Forelimb muscle (tissue), 1 donor: ENCODE measurements around the gene HYDIN. TPM values are rescaled to one million over a fixed set of nuclear protein-coding genes. Genes with fewer than 3 reads are reported as not detected.
A peak's percentile ranks its signal among the peaks of the same experiment; 100 is the strongest.

Source experiments
- DNase-seq: peaks from one replicate; pipeline ENCODE4 v3.0.0-alpha.2; 2013; ENCODE audit warnings: low read depth
- polyA plus RNA-seq: library from polyadenylated mRNA; unstranded; fragments of 120-200 nt; gene quantifications from one replicate; pipeline ENCODE4 v1.2.1, GENCODE V29; 2013; ENCODE audit not compliant: insufficient read length

HYDIN gene
- 2.8 TPM for polyA plus RNA-seq

DNA sequence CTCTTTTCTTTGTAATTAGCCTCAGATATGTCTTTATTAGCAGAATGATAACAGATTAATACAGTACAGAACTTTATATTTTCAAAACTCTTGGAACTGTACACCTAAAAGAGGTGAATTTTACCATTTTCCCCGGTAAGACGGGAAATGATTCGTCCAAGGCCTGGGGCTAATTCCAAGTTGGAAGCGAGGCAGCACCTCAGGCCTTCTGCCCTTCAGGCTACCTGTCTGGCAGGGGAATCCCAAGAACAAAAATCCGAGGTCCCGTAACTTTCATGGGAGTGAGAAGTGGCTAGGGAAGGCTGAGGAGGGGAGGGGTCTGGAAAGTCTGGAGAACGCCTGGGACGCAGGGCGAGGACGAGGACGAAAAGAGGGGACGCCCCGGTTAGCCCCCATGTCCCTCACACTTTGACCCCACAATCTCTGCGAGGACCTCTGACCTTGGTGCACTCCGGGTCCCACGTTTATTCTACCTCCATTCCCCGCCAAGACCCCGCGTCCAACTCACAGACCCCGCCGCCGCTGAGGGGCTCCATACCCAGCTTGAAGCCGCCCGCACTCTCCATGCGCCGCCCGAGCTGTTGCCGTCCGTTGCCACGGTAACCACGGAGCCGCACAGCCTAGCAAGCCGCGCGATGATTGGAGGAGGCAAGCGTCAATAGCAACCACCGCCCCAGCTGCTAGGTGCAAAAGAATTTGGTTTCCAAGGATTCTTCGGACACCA lies at the start of gene HYDIN:
HYDIN (minus strand) TSS at position 601 of the 724 bp plus-strand sequence. CDS start 43,827 bp downstream, outside the sequence.
- no peak for DNase-seq

DNA sequence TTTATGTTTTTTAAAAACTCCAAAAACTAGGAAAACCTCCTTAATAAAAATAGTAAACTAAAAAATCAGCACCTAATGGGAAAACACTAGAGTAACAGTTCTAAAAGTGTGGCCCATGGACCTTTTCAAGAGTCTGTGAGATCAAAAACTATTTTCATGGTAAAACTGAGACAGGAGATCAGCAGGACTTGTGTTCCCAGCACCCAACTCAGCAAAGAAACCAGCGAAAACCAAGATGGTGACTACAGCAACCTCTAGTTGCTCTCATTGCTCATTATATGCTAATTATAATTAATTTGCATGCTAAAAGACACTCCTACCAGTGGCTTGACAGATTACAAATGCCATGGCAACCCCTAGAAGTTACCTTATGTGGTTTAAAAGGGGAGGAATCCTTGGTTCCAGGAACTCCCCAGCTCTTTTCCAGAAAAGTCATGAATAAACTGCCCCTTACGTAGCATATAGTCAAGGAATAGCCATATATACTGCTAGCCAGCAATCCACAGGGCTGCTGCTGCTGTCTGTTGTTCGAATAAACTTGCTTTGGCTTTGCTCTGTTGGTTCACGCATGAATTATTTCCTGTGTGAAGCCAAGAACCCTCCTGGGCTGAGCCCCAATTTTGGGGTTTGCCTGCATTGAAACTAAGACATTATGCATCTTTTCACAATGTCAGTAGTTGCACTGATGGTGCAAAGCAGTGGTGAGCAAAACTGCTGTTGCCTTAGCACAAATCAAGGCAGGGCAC lies 46.2 kb upstream of the HYDIN start:
- DNase-seq: no peak

DNA sequence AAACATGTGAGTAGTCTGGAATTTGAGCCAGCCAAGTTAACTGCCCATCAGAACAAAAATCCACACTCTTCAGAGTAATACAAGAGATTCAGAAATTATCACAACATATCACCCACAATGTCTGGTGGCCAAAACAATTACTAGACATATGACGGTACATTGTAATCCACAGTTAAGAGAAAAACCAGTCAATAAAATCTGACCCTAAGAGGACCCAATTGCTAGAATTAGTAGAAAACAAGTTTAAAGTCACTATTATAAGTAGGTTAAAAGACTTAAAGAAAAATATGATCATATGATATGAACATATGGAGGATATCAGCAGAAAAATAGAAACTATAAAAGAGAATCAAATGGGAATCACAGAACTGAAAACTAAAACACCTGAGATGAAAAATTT lies 42.9 kb upstream of the HYDIN start:
- no peak for DNase-seq

DNA sequence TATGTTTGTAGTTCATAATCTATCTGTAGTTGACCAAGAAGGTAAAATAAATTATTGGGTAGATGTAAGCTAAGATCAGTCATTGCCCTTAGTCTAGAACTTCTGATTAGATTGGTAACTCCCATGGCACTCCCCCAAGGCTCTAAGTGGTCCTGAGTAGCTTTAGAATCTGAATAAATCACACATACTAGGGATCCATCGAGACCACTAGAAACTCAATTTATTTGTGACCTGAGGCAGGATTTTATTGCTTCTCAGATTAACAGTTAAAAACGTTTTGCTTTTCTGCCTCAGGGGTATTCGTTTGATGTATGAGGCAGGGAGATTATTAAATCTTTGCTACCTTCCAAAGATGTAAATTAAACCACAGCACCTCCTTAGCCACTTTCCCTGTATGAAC lies 33.8 kb upstream of the HYDIN start:
- no peak for DNase-seq

DNA sequence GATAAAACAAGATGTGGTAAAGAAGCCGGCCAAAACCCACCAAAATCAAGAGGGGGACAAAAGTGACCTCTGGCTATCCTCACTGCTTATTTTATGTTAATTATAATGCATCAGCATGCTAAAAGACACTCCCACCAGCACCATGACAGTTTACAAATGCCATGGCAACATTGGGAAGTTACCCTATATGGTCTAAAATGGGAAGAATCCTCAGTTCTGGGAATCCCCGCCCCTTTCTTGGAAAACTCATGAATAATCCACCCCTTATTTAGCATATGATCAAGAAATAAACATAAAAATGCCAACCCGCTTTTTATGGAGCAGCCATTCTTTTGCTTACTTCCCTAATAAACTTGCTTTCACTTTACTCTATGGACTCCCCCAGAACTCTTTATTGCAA lies 33.1 kb upstream of the HYDIN start:
- no peak for DNase-seq

DNA sequence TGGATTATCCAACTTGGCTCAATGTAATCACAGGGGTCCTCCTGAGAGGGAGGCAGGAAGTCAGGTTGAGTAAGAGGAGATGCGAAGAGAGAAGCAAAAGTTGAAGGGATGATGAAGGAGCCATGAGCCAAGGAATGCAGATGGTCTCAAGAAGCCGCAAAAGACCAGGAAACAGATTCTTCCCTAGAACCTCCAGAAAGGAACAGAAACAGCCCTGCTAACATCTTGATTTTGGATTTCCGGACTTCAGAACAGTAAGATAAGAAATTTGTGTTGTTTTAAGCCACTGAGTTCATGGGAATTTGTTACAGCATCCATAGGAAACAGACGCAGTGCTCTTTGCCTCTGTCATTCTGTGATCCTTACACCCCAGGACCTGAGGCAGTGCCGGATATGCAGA lies 31.9 kb upstream of the HYDIN start:
- no peak for DNase-seq

DNA sequence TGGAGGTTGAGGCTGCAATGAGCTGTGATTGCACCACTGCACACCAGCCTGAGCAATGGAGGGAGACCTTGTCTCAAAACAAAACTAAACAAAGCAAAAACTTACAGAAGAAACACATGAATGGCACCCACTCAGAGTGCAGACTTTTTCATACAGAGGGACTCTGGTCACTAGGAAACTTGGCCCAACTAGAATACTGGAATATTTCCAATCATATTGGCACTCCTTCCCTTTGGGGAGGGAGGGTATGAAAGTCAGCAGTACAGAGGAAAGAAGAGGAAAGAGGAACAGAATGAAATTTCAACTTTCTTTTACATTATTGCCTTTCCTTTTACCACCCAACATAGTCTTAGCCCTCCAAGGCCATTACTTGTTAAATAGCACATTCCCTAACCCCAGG lies 30.5 kb upstream of the HYDIN start:
- no peak for DNase-seq

DNA sequence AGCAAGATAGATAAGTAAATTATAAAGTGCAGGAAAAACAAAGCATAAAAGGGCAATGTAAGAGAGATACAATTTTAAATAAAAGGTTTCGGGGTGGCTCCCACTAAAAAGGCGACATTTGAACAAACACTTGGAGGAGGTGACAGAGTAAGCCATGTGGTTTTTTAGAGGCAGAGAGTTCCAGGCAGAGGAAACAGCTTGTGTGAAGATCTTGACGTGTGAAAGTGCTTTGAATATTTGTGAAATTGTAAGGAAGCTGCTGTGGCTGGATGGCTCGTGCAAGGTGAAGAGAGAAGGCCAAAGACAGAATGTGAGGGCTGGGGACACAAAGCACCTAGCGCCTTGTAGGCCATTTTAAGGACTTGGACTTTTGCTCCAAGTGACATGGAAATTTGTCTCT lies 28.6 kb upstream of the HYDIN start:
- DNase-seq: no peak

DNA sequence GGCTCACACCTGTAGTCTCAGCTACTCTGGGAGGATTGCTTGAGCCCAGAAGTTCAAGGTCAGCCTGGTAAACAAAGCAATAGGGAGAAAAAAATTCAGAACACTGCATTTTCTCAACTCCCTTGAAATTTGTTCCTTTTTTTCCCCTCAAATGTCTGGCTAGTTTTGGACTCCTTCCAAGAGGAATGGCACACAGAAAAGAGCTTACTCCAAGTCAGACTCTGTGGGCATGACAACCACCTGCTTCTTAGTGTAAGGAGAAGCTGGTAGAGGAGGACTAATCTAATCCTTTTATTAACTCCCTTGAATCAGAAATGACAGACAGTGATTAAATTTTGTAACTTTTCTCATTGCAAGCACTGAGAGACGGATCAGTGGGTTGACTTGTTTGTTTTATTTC lies 27.9 kb upstream of the HYDIN start:
- peak; percentile 9 for DNase-seq

DNA sequence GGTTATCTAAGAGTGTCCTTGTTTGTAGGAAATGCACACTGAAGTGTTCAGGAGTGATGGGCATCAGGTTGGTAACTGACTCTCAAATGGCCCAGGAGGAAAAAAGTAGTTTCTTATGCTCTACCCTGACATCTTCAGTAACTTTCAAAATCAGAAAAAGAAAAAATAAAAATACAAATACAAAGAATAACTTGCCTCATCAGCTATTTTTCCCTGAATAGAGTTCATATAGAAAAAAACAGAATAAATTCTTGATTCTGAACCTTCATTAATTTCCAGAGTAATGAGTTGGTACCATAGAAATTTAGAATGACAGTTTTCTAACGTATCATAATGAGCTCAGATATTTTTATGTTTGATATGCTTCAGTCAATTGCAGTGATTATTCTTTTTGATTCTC lies 27.2 kb upstream of the HYDIN start:
- no peak for DNase-seq

DNA sequence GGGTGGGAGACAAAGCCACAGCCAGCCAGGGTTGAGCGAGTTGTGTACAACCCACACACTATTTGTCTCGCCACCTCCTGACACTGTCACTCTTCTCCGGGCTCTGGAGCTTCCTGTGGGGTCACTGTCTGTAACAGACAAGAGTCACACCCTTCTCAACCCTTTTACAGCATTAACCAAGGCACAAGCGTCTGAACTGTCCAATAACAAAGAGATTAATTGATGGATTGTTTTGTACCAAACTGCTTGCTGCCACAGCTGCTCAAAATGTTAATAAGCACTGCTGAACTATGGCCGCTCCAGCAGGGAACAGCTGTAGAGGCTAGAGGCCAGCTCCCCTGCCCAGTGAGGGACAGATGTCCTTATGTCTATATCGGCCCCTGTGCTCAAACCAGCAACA lies 25.2 kb upstream of the HYDIN start:
- peak; percentile 17 for DNase-seq

DNA sequence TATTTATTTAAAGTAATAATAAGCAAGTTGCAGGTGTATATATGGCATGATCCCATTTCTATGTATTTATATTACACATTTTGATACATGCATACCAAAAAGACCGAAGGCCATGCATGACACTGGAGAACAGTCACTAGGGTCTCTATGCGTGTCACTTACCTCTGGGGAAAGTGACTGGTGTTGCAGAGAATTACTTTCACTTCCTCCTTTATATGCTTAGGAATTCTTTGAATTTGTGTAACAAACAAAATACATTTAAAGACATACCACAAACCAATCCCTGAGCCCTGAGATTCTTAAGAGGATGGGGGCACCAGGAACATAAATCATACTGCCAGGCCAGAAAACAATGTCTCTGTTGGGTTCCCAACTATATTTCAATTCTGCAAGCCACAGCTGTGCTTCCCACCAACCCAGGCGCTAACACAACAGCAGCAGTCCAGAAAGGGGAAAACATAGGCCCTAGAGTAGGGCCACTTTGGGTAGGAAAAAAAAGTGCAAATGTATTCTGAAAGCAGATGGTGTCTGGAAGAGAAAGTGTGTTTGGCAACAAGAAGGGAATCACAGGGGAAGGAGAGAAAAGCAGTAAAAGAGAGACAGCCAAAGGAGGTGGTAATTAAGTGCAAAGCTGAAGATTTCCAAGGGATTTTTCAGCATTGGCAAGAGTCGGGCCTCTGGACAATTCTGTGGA lies 24.5 kb upstream of the HYDIN start:
- DNase-seq: peak; percentile 71

DNA sequence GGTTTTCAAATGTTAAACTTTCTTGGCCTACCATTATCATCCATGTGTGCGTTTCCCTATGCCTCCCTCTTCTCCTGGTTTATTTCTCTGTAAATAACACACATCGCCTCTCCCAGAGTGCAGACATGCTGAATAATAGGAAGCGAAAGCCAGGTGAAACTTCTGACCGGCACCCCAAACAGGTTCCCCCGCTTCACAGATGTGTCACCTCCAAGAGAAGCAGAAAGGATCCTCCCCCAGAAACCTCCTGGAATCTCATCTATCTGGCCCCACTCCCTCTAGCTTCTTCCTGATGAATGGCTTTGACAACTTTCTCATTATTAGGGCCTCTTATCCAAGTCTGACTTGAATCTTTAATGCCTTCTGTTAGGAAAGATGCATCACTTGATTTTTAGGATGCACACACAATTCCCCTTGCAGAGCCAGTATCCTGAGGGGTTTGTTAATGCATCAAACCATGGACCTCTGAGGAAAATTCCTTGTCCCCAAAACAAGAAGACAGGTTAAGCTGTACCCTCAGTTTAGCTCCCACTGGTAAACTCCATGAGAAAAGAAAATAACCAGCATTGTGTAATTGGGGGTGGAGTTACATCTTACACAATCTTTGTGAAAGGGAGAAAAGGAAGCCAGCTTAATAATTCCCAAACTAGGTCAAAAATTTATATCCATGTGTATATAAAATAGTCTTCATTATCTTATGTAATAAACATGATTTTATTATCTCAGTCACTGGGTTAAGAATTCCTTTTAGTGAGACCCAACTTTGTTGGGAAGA lies 20.1 kb upstream of the HYDIN start:
- no peak for DNase-seq

DNA sequence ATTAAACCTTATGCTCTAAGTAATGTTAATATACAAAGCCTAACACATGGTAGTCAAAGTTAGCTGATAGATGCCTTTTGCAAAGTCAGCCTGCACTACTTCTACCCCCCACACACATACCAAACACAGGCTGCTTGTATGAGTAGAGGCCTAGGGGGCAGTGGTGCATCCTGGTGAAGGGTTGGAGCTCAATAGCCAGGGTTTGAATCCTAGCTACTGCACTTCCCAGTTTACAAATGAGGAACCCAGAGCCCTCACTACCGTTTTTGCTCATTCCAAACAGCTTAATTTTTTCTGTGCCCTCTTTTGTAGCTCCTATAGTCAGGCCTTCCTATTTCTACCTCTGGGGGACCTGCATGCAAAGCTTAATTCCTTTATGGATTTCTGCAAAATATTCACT lies 18.9 kb upstream of the HYDIN start:
- DNase-seq: no peak

DNA sequence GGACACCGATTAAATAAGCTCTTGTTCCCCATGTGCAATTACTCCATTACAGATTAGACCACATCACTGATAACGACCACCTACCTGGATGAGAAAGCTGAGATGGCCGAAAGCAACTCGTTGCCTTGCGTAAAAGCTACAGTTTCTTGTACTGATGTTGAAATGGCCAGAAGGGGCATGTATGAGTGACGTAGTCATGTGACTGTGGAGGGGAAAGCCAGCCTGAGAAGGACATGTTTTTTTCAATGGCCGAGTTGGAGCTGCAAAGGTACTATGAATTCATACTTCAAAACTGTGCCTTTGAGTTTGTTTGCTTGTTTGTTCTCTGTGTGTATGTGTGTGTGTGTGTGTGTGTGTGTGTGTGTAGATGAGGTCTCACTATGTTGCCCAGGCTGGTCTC lies 17.0 kb upstream of the HYDIN start:
- DNase-seq: no peak

DNA sequence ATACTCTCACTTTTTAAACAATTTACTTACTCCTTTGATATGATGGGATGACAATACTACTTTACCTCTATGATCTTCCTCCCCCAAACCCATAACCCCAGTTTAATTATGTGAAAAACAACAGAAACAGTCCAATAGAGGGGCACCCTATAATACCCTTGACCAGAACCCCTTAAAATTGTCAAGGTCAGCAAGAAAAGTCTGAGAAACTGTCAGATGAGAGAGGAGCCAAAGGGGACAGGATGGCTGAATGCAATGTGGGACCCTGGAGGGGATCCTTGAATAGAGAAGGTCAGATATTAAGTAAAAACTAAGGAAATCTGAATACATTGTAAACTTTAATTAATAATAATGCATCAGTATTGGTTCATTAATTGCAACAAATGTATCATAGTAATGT lies 15.8 kb upstream of the HYDIN start:
- DNase-seq: no peak

DNA sequence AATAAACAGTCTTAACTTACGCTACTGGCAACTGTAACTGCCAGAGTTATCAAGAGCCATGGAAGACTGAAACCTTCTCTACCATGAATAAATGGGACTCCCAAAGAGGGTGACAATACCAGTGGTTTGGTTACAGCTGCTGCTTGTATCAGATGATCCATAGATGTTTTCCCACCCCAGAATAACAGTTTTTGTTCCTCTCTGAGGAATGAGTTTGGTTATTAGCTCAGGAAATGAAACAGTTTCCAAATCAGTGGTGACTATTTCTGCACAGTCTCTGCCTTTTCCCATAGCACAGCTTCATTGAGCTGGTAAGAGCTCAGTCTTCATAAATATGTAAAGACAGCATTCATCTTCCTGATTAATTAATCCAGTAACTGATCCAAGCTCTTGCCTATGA lies 14.0 kb upstream of the HYDIN start:
- no peak for DNase-seq

DNA sequence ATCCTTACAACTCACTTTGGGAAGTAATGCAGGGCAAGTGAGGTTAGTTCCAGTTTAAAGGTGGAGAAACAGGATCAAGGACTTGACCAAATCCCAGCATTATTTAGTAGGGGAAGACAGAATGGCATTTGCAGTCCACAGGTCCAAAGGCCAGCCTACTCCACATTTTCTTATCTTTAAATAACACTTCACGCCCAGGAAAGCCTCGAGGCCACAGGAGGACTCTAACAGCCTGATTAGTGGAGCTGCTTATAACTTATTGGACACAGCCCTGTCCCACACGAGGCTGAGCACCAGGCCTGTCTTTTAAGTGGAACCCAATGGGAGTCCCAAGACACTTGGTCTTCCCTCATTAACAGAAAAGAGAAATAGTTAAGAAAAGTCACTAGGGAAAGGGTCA lies 12.1 kb upstream of the HYDIN start:
- DNase-seq: no peak

DNA sequence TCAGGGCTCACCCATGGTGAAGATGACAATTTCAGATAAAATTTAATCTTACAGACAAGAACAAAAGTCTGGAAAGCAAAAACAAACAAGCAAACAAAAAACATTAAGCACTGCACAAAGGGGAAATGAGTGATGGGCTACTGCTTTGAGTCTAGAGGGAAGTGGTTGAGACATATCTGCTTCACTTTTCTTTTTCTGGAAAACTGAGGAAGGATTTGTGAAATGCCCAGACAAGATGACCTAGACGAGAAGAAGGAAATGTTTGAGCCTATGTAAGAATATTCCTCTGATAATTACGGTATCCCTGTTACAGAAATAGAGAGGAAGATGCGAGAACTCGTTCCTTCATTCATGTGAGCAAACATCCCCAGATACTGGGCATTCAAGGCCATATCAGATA lies 11.5 kb upstream of the HYDIN start:
- DNase-seq: no peak

DNA sequence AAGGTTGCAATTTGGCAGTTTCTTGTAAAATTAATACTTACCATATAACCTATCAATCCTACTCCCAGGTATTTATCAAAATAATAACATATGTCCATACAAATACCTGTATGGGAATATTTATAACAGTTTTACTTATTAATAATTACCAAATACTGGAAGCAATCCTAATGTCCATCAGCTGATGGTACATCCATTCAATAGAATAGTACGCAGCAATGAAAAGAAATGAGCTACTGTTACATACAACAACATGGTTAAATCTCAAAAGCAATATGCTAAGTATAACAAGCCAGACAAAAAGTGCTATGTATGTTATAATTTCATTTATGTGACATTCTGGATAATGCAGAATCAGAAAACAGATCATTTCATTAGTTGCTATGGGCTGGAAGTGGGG lies 1.2 kb downstream of the HYDIN start:
- no peak for DNase-seq

DNA sequence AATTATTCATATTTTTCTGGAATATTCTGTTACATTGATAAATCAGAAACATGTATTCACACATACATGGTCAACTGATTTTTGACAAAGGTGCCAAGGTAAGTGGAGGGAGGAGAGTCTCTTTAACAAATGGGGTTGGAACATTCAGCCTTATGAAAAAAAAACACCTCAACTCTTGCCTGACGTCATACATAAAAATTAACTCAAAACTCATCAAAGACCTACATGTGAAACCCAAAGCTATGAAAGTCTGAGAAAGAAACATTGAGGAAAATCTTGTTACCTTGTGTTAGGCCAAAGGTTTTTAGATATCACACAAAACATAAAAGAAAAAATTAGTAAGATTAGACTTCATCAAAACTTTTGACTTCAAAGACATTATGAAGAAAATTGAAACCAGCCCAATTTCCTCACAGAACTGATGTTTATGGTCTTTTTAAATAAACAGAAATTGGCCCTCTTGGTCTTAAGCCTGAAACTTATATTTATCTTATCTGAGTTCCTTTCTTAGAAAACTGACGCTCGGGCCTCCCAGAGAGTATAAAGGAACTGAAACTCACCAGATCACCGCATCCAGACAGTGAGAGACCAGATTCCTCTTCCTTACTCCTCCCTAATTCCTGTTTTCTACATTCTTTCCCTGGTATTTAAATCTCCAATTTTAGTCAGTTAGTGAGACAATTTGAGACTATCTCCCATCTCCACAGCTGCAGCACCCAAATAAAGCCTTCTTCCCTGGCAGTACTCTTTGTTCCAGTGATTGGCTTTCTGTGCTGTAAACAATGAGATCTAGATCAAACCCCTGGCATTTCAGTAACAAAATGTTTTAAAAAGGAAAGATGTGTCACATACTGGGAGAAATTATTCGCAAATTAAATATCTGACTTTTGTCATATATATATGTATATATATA lies 4.0 kb downstream of the HYDIN start:
- DNase-seq: no peak
